HepG2 (cell line): Measurements from ENCODE around the gene CNBD2. TPM values are rescaled to one million over a fixed set of nuclear protein-coding genes. Genes with fewer than 3 reads are reported as not detected.
A peak's percentile ranks its signal among the peaks of the same experiment; 100 is the strongest.

Source experiments
- HNF4A ChIP-seq: sonication (generic); formaldehyde crosslinking; IDR thresholded peaks from 2 replicates; pipeline ENCODE4 v1.4.0; 2020; ENCODE audit warnings: missing genetic modification reagents
- HNRNPL ChIP-seq: fragments of 200-400 bp; formaldehyde crosslinking; IDR thresholded peaks from 2 replicates; pipeline ENCODE4 v1.6.1; 2017; ENCODE audit warnings: mild to moderate bottlenecking, low read depth, low read length
- MYC ChIP-seq: sonication (generic); formaldehyde crosslinking; IDR thresholded peaks from 2 replicates; pipeline ENCODE4 v1.9.0; 2021; ENCODE audit warnings: missing genetic modification reagents, borderline replicate concordance
- NAIF1 ChIP-seq: sonication (generic); formaldehyde crosslinking; IDR thresholded peaks from 2 replicates; pipeline ENCODE4 v1.5.0; 2020; ENCODE audit warnings: mild to moderate bottlenecking, missing genetic modification reagents, borderline replicate concordance
- RFXAP ChIP-seq: sonication (generic); formaldehyde crosslinking; IDR thresholded peaks from 2 replicates; pipeline ENCODE4 v1.4.0; 2020; ENCODE audit warnings: missing genetic modification reagents, borderline replicate concordance
- TAF15 ChIP-seq: fragments of 200-400 bp; formaldehyde crosslinking; IDR thresholded peaks from one replicate; pipeline ENCODE4 v1.6.1; 2018; ENCODE audit warnings: mild to moderate bottlenecking, low read depth, low read length; ENCODE audit not compliant: poor library complexity, severe bottlenecking
- THAP11 ChIP-seq: IDR thresholded peaks from 2 replicates; pipeline ENCODE4 v1.6.1; 2016; ENCODE audit warnings: missing biosample characterization, missing genetic modification reagents
- ZBED4 ChIP-seq: sonication (generic); formaldehyde crosslinking; IDR thresholded peaks from 2 replicates; pipeline ENCODE4 v1.4.0; 2020; ENCODE audit warnings: missing genetic modification reagents, borderline replicate concordance
- ZC3H4 ChIP-seq: sonication (generic); formaldehyde crosslinking; IDR thresholded peaks from 2 replicates; pipeline ENCODE4 v1.4.0; 2020; ENCODE audit warnings: missing genetic modification reagents, borderline replicate concordance
- ZNF562 ChIP-seq: sonication (generic); formaldehyde crosslinking; IDR thresholded peaks from 2 replicates; pipeline ENCODE4 v1.8.0; 2022; ENCODE audit warnings: missing genetic modification reagents, borderline replicate concordance
- ZNF609 ChIP-seq: sonication (generic); formaldehyde crosslinking; IDR thresholded peaks from 2 replicates; pipeline ENCODE4 v1.4.0; 2020; ENCODE audit warnings: mild to moderate bottlenecking, missing genetic modification reagents, borderline replicate concordance
- polyA plus RNA-seq, 8 experiments: library from polyadenylated mRNA; depleted of rRNA in 3 of 8; stranded (reverse) in 7 of 8; unstranded in 1 of 8; fragments of >200 nt; fragmentation: Illumina TruSeq in 4 of 8; extraction: Trizol in 4 of 8; gene quantifications; 2 replicates each; pipeline versions ENCODE4 v1.2.1 to v1.2.3, GENCODE V29; 2011 to 2016; ENCODE audit warnings: low read depth in 4 of 8, missing spikeins in 1 of 8, mixed read lengths in 1 of 8; ENCODE audit not compliant: insufficient read depth in 1 of 8
- total RNA-seq, 5 experiments: library from RNA; depleted of rRNA; stranded (reverse); fragments of >200 nt; fragmentation: Illumina TruSeq; extraction: Trizol; gene quantifications; 2 replicates each; pipeline ENCODE4 v1.2.3, GENCODE V29; 2016; ENCODE audit warnings: low read depth in 1 of 5
- TF ChIP-seq, protein P1 (sequence below): sonication (generic); formaldehyde crosslinking; conservative IDR thresholded peaks from 2 replicates; pipeline ENCODE4 v1.4.0; 2020; ENCODE audit warnings: mild to moderate bottlenecking, missing genetic modification reagents, moderate library complexity
- TF ChIP-seq, protein P2 (sequence below): sonication (generic); formaldehyde crosslinking; IDR thresholded peaks from 2 replicates; pipeline ENCODE4 v1.5.1; 2020; ENCODE audit warnings: mild to moderate bottlenecking, missing genetic modification reagents, moderate library complexity

CNBD2 gene
- total and polyA plus RNA-seq, 2 of the 13 experiments (the other 11 are each of a cell fraction or from before 2014, with no cell fraction given) = 12.4 to 22.8 TPM

GRCh38 chr20:36070451-36070850 lies 102.1 kb downstream of the CNBD2 start (continued):
- TF ChIP-seq ZNF609 (CRISPR knock-in tag) = 0 out of 2 replicates have a peak, but pooled peaks have one; percentile 29
- peak; percentile 66; the same call in 1 of the 2 replicates for TF ChIP-seq RFXAP (CRISPR knock-in tag)
- peak; percentile 69 for TF ChIP-seq THAP11
- TF ChIP-seq HNRNPL = no peak
- no peak for TF ChIP-seq ZNF562 (CRISPR knock-in tag)
- TF ChIP-seq ZBED4 (CRISPR knock-in tag) = peak; percentile 93; the same call in 1 of the 2 replicates
- TF ChIP-seq, protein P1, sequence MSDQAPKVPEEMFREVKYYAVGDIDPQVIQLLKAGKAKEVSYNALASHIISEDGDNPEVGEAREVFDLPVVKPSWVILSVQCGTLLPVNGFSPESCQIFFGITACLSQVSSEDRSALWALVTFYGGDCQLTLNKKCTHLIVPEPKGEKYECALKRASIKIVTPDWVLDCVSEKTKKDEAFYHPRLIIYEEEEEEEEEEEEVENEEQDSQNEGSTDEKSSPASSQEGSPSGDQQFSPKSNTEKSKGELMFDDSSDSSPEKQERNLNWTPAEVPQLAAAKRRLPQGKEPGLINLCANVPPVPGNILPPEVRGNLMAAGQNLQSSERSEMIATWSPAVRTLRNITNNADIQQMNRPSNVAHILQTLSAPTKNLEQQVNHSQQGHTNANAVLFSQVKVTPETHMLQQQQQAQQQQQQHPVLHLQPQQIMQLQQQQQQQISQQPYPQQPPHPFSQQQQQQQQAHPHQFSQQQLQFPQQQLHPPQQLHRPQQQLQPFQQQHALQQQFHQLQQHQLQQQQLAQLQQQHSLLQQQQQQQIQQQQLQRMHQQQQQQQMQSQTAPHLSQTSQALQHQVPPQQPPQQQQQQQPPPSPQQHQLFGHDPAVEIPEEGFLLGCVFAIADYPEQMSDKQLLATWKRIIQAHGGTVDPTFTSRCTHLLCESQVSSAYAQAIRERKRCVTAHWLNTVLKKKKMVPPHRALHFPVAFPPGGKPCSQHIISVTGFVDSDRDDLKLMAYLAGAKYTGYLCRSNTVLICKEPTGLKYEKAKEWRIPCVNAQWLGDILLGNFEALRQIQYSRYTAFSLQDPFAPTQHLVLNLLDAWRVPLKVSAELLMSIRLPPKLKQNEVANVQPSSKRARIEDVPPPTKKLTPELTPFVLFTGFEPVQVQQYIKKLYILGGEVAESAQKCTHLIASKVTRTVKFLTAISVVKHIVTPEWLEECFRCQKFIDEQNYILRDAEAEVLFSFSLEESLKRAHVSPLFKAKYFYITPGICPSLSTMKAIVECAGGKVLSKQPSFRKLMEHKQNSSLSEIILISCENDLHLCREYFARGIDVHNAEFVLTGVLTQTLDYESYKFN (CRISPR knock-in tag) = peak; percentile 66
- TF ChIP-seq, protein P2, sequence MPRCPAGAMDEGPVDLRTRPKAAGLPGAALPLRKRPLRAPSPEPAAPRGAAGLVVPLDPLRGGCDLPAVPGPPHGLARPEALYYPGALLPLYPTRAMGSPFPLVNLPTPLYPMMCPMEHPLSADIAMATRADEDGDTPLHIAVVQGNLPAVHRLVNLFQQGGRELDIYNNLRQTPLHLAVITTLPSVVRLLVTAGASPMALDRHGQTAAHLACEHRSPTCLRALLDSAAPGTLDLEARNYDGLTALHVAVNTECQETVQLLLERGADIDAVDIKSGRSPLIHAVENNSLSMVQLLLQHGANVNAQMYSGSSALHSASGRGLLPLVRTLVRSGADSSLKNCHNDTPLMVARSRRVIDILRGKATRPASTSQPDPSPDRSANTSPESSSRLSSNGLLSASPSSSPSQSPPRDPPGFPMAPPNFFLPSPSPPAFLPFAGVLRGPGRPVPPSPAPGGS (CRISPR knock-in tag) = 0 out of 2 replicates have a peak, but pooled peaks have one; percentile 24
- no peak for TF ChIP-seq ZC3H4 (CRISPR knock-in tag)
- TF ChIP-seq TAF15 = no peak
- no peak for TF ChIP-seq NAIF1
- peak; percentile 29; the same call in 1 of the 2 replicates for TF ChIP-seq MYC (CRISPR knock-in tag)
- 0 out of 2 replicates have a peak, but pooled peaks have one; percentile 29 for TF ChIP-seq HNF4A (CRISPR knock-in tag)
